NCI-H510A treated with DMSO at 0.1 percent for 48 hours (cell line): ENCODE data around the gene SP9.
"Not testable (repeated sequence)": the region's sequence is repeated elsewhere in the genome, so short reads cannot be mapped to it uniquely, and the experiment has no call there.

Source experiments
- DNase-seq: peaks from one replicate; lab custom pipeline; 2025; lab: John Stamatoyannopoulos, UW

Gene SP9

GRCh38 chr2:174344716-174345461, 10.1 kb downstream of the SP9 start:
- DNase-seq = peak; percentile 97

- peak; percentile 84 for DNase-seq
Observed at GRCh38 chr2:174350018-174350417, 15.3 kb downstream of the SP9 start.

- DNase-seq = no peak
Observed at GRCh38 chr2:174350593-174351181, 15.9 kb downstream of the SP9 start.

DNA sequence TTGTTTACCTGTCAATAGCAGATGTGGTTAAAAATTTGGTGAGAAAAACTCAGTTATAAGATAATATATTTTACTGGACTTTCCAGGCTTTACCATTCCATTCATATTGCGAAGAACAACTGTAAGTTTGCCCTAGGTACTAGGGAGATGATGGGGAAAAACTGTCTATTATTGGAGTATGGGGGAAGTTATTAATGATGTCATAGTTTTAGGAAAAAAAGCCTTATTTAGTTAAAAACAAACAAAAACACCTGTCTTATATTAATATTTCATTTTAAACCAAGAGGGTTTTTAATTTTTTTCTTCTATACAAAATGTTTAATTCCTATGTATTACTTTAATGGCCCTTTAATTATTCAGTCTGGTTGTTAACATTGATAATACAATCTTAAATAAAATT, 18.2 kb downstream of the SP9 start:
- no peak for DNase-seq

GRCh38 chr2:174356347-174356746, 21.6 kb downstream of the SP9 start:
- no peak for DNase-seq

DNA sequence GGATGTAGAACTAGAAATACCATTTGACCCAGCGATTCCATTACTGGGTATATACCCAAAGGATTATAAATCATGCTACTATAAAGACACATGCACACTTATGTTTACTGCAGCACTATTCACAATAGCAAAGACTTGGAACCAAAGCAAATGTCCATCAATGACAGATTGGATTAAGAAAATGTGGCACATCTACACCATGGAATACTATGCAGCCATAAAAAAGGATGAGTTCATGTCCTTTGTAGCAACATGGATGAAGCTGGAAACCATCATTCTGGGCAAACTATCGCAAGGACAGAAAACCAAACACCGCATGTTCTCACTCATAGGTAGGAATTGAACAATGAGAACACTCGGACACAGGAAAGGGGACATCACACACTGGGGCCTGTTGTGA, 24.9 kb downstream of the SP9 start:
- DNase-seq = not testable (repeated sequence)

DNA sequence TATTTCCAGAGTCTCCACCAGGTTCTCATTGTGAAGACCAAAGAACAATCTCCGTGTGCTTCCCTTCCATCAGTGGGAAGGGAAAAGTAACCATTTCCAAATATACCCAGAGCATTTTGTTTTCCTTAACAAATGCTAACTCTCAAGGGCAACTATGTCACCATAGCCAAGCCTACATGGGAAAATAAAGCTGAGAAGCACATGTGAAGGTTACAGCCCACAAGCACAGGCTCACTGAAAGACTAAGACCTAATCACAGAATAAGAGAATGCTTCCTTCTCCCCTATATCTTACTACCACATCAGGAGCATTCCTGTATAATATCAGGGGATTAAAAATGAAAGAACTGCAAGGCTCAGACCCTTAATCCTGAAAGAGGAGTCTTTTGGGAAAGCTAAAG, 28.2 kb downstream of the SP9 start:
- DNase-seq = no peak

DNA sequence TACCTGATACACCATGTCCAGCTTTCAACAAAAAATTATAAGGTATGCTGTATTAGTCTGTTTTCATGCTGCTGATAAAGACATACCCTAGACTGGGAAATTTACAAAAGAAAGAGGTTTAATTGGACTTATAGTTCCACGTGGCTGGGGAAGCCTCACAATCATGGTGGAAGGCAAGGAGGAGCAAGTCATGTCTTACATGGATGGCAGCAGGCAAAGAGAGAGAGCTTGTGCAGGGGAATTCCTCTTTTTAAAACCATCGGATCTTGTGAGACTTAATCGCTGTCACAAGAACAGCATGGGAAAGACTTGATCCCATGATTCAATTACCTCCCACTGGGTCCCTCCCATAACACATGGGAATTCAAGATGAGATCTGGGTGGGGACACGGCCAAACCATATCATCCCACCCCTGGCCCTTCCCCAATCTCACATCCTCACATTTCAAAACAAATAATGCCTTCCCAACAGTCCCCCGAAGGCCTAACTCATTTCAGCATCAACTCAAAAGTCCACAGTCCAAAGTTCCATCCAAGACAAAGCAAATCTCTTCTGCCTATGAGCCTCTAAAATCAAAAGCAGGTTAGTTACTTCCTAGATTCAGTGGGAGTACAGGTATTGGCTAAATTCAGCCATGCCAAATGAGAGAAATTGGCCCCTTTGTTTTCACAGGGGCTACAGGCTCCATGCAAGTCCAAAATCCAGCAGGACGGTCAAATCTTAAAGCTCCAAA, 28.9 kb downstream of the SP9 start:
- DNase-seq = not testable (repeated sequence)

DNA sequence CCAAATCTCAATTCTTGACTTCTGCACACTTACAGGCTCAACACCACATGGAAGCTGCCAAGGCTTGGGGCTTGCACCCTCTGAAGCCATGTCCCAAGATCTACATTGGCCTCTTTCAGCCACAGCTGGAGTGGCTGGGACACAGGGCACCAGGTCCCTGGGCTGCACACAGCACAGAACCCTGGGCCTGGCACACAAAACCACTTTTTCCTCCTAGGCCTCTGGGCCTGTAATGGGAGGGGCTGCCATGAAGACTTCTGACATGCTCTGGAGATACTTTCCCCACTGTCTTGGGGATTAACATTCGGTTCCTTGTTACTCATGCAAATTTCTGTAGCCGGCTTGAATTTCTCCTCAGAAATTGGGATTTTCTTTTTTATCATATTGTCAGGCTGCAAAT, 29.9 kb downstream of the SP9 start:
- DNase-seq = no peak

DNA sequence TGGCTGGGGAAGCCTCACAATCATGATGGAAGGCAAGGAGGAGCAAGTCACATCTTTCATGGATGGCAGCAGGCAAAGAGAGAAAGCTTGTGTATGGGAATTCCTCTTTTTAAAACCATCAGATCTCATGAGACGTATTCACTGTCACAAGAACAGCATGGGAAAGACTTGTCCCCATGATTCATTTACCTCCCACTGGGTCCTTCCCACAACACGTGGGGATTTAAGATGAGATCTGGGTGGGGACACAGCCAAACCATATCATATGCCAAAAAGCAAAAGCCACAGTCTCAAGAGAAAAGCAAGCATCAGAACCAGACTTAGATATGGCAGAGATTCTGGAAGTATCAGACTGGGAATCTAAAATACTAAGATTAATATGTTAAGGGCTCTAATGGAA, 30.8 kb downstream of the SP9 start:
- DNase-seq = no peak

GRCh38 chr2:174368691-174369090, 33.9 kb downstream of the SP9 start:
- no peak for DNase-seq

GRCh38 chr2:174376967-174377366, 42.2 kb downstream of the SP9 start:
- no peak for DNase-seq

DNA sequence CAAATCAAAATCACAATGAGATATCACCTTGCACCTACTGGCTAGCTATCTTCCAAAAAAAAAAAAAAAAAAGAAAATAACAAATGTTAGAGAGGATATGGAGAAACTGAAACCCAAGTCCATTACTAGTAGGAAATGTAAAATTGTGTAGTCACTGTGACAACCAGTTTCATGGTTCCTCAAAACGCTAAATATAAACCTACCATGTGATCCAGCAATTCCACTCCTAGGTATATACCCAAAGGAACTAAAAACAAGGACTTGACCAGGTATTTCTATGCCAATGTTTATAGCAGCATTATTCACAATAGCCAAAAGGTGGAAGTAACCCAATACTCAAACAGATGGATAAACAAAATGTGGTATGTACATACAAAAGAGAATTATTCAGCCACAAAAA, 49.0 kb downstream of the SP9 start:
- no peak for DNase-seq

DNA sequence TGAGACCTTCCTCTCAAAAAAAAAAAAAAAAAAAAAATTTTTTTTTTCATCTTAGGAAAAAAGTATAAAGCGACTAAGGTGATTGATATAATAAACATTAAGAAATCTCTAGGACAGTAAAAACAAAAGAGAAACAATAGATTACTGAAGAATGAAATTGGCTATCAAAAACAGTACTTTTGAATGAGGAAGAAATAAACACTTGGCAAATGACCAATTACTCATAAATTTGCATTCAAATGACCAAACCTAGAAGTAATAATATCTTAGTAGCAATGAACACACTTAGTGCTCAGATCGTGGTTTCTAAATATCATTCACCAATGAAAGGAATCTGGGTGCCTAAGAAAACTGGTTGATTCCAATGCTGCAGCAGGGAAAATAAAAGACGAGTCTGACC, 50.4 kb downstream of the SP9 start:
- no peak for DNase-seq
